HepG2 (cell line): ENCODE results near the gene FBF1. TPM values are rescaled to one million over a fixed set of nuclear protein-coding genes. Genes with fewer than 3 reads are reported as not detected.

ENCODE experiments used
- ELK4 ChIP-seq: sonication (generic); formaldehyde crosslinking; IDR thresholded peaks from 2 replicates; pipeline ENCODE4 v1.9.0; 2021; ENCODE audit warnings: missing genetic modification reagents, borderline replicate concordance
- JUND ChIP-seq: sonication (generic); formaldehyde crosslinking; IDR thresholded peaks from 2 replicates; pipeline ENCODE4 v1.8.0; 2022; ENCODE audit warnings: mild to moderate bottlenecking, missing genetic modification reagents
- KDM3A ChIP-seq: IDR thresholded peaks from 2 replicates; pipeline ENCODE4 v1.6.1; 2018; ENCODE audit warnings: low read depth, missing compliant biosample characterization
- MTA3 ChIP-seq: sonication (generic); formaldehyde crosslinking; IDR thresholded peaks from 2 replicates; pipeline ENCODE4 v1.4.0; 2020; ENCODE audit warnings: missing genetic modification reagents
- POGZ ChIP-seq: sonication (generic); formaldehyde crosslinking; IDR thresholded peaks from 2 replicates; pipeline ENCODE4 v1.4.0; 2020; ENCODE audit warnings: mild to moderate bottlenecking, missing genetic modification reagents
- PRMT3 ChIP-seq: sonication (generic); formaldehyde crosslinking; IDR thresholded peaks from 2 replicates; pipeline ENCODE4 v1.8.1; 2022; ENCODE audit warnings: low read depth, mild to moderate bottlenecking, moderate library complexity, missing genetic modification reagents, borderline replicate concordance
- SKIL ChIP-seq: sonication (generic); formaldehyde crosslinking; IDR thresholded peaks from 2 replicates; pipeline ENCODE4 v1.8.0; 2022; ENCODE audit warnings: missing genetic modification reagents, mild to moderate bottlenecking, moderate library complexity, borderline replicate concordance
- SOX6 ChIP-seq, 2 experiments: fragments of 450-650 bp in 1 of 2; sonication (generic) in 1 of 2; formaldehyde crosslinking in 1 of 2; IDR thresholded peaks; 2 replicates each; pipeline versions ENCODE4 v1.4.0 to v1.6.1; 2017 to 2020; ENCODE audit warnings: antibody characterized with exemption in 1 of 2, mild to moderate bottlenecking in 1 of 2, missing genetic modification reagents in 1 of 2
- ZNF432 ChIP-seq: sonication (generic); formaldehyde crosslinking; IDR thresholded peaks from 2 replicates; pipeline ENCODE4 v1.5.0; 2020; ENCODE audit warnings: missing genetic modification reagents, mild to moderate bottlenecking, borderline replicate concordance
- ZNF549 ChIP-seq: sonication (generic); formaldehyde crosslinking; IDR thresholded peaks from 2 replicates; pipeline ENCODE4 v1.5.0; 2020; ENCODE audit warnings: missing genetic modification reagents
- ZNF564 ChIP-seq: sonication (generic); formaldehyde crosslinking; IDR thresholded peaks from 2 replicates; pipeline ENCODE4 v1.8.1; 2023; ENCODE audit warnings: mild to moderate bottlenecking, missing genetic modification reagents
- ZNF570 ChIP-seq: sonication (generic); formaldehyde crosslinking; IDR thresholded peaks from 2 replicates; pipeline ENCODE4 v1.4.0; 2020; ENCODE audit warnings: mild to moderate bottlenecking, missing genetic modification reagents, borderline replicate concordance
- ZNF609 ChIP-seq: sonication (generic); formaldehyde crosslinking; IDR thresholded peaks from 2 replicates; pipeline ENCODE4 v1.4.0; 2020; ENCODE audit warnings: mild to moderate bottlenecking, missing genetic modification reagents, borderline replicate concordance
- ZSCAN9 ChIP-seq: IDR thresholded peaks from 2 replicates; pipeline ENCODE4 v1.6.1; 2016; ENCODE audit warnings: borderline replicate concordance
- ZXDC ChIP-seq: sonication (generic); formaldehyde crosslinking; IDR thresholded peaks from 2 replicates; pipeline ENCODE4 v1.5.0; 2020; ENCODE audit warnings: mild to moderate bottlenecking, missing genetic modification reagents
- polyA plus RNA-seq, 8 experiments: library from polyadenylated mRNA; depleted of rRNA in 3 of 8; stranded (reverse) in 7 of 8; unstranded in 1 of 8; fragments of >200 nt; fragmentation: Illumina TruSeq in 4 of 8; extraction: Trizol in 4 of 8; gene quantifications; 2 replicates each; pipeline versions ENCODE4 v1.2.1 to v1.2.3, GENCODE V29; 2011 to 2016; ENCODE audit warnings: low read depth in 4 of 8, missing spikeins in 1 of 8, mixed read lengths in 1 of 8; ENCODE audit not compliant: insufficient read depth in 1 of 8
- total RNA-seq, 5 experiments: library from RNA; depleted of rRNA; stranded (reverse); fragments of >200 nt; fragmentation: Illumina TruSeq; extraction: Trizol; gene quantifications; 2 replicates each; pipeline ENCODE4 v1.2.3, GENCODE V29; 2016; ENCODE audit warnings: low read depth in 1 of 5

The FBF1 gene
- total and polyA plus RNA-seq, 2 of the 13 experiments (the other 11 are each of a cell fraction or from before 2014, with no cell fraction given): 2.4 to 8.1 TPM

GRCh38 chr17:75876190-75876937, 64.5 kb downstream of the FBF1 start (continued):
- TF ChIP-seq ZNF609: peak; percentile 94
- peak; percentile 93 for TF ChIP-seq ZNF564 (CRISPR knock-in tag)
- no peak; the same call in none of the 2 replicates for TF ChIP-seq ZXDC
- peak; percentile 95 for TF ChIP-seq ZNF570
- TF ChIP-seq ZNF432: no peak
- peak; percentile 86 for TF ChIP-seq ZNF549
- TF ChIP-seq SKIL (CRISPR knock-in tag): peak; percentile 92; the same call in 1 of the 2 replicates
- peak; percentile 88 for TF ChIP-seq JUND (CRISPR knock-in tag)
- peak; percentile 86 for TF ChIP-seq ZSCAN9 (CRISPR knock-in tag)
- TF ChIP-seq SOX6 (IDR thresholded peaks at IDR 0.05): no peak
- peak; percentile 98 for TF ChIP-seq SOX6 (CRISPR knock-in tag; IDR thresholded peaks at IDR 0.05)
- no peak for TF ChIP-seq MTA3 (CRISPR knock-in tag)
- peak; percentile 53 for TF ChIP-seq POGZ (CRISPR knock-in tag)
- no peak; the same call in 1 of the 2 replicates for TF ChIP-seq KDM3A (CRISPR knock-in tag)
- peak; percentile 68; the same call in 1 of the 2 replicates for TF ChIP-seq ELK4 (CRISPR knock-in tag)
- 0 out of 2 replicates have a peak, but pooled peaks have one; percentile 91 for TF ChIP-seq PRMT3 (CRISPR knock-in tag)
